ENCODE data around the gene DDX43. TPM values are rescaled to one million over a fixed set of nuclear protein-coding genes. Genes with fewer than 3 reads are reported as not detected.

DDX43 gene
- total RNA-seq, 1 experiment from 2014 or later: not detected

GRCh38 chr6:73364121-73364520 is 30.5 kb upstream of the DDX43 start:
- BruUV-seq (replicated peaks): no TSS peak
- Mint-ChIP-seq H3K36me3 (ENCODE audit: insufficient read depth, unreplicated experiment) (no peaks in the 10 kb centered on the region), H3K27ac (ENCODE audit: low read depth, unreplicated experiment) (no peak overlapping the region), H3K9me3 (ENCODE audit: unreplicated experiment) (no peaks in the 10 kb centered on the region), H3K27me3 (ENCODE audit: insufficient read depth, unreplicated experiment) (no peaks in the 10 kb centered on the region), H3K4me3 (ENCODE audit: unreplicated experiment) (no peak overlapping the region), H3K4me1 (ENCODE audit: insufficient read depth, unreplicated experiment) (no peaks in the 10 kb centered on the region)
- no peak for TF ChIP-seq CTCF (IDR thresholded peaks at IDR 0.05; ENCODE audit: unreplicated experiment)
- POLR2A ChIA-PET: no interaction called here
- intact Hi-C loops (cut with micrococcal nuclease): no loop called here
- no peak for DNase-seq (ENCODE audit: unreplicated experiment)
- CTCF ChIA-PET: no interaction called here

- BruUV-seq (replicated peaks): no TSS peak
- POLR2A ChIA-PET: no interaction called here
- DNase-seq (ENCODE audit: unreplicated experiment): no peak
- H3K27ac Mint-ChIP-seq (ENCODE audit: low read depth, unreplicated experiment): no peak overlapping the region
- CTCF ChIA-PET: interaction anchor here (0.8 kb wide), 1 partner anchor 26 kb away, joined by 3 read pairs; no protein-coding TSS in a partner anchor
- no peaks in the 10 kb centered on the region for H3K4me1 Mint-ChIP-seq (ENCODE audit: insufficient read depth, unreplicated experiment)
- H3K27me3 Mint-ChIP-seq (ENCODE audit: insufficient read depth, unreplicated experiment): no peaks in the 10 kb centered on the region
- H3K9me3 Mint-ChIP-seq (ENCODE audit: unreplicated experiment): no peaks in the 10 kb centered on the region
- no peaks in the 10 kb centered on the region for H3K36me3 Mint-ChIP-seq (ENCODE audit: insufficient read depth, unreplicated experiment)
- TF ChIP-seq CTCF (IDR thresholded peaks at IDR 0.05; ENCODE audit: unreplicated experiment): no peak
- intact Hi-C loops (cut with micrococcal nuclease): no loop called here
- no peak overlapping the region for H3K4me3 Mint-ChIP-seq (ENCODE audit: unreplicated experiment)
Measured at GRCh38 chr6:73364549-73364948, 30.1 kb upstream of the DDX43 start.

GRCh38 chr6:73367761-73368355 is 26.8 kb upstream of the DDX43 start:
- BruUV-seq (replicated peaks): no TSS peak
- H3K27ac Mint-ChIP-seq (ENCODE audit: low read depth, unreplicated experiment): no peak overlapping the region
- H3K9me3 Mint-ChIP-seq (ENCODE audit: unreplicated experiment): no peaks in the 10 kb centered on the region
- no peaks in the 10 kb centered on the region for H3K27me3 Mint-ChIP-seq (ENCODE audit: insufficient read depth, unreplicated experiment)
- CTCF ChIA-PET: interaction anchor here (0.6 kb wide), 2 partner anchors 13 to 15 kb away, joined by 3 read pairs; no protein-coding TSS in a partner anchor
- H3K4me3 Mint-ChIP-seq (ENCODE audit: unreplicated experiment): no peak overlapping the region
- POLR2A ChIA-PET: no interaction called here
- no peak for TF ChIP-seq CTCF (IDR thresholded peaks at IDR 0.05; ENCODE audit: unreplicated experiment)
- no peak for DNase-seq (ENCODE audit: unreplicated experiment)
- no peaks in the 10 kb centered on the region for H3K4me1 Mint-ChIP-seq (ENCODE audit: insufficient read depth, unreplicated experiment)
- intact Hi-C loops (cut with micrococcal nuclease): no loop called here
- no peaks in the 10 kb centered on the region for H3K36me3 Mint-ChIP-seq (ENCODE audit: insufficient read depth, unreplicated experiment)

GRCh38 chr6:73368675-73369074 is 26.0 kb upstream of the DDX43 start:
- Mint-ChIP-seq H3K4me1 (ENCODE audit: insufficient read depth, unreplicated experiment) (no peaks in the 10 kb centered on the region), H3K4me3 (ENCODE audit: unreplicated experiment) (no peak overlapping the region), H3K36me3 (ENCODE audit: insufficient read depth, unreplicated experiment) (no peaks in the 10 kb centered on the region), H3K9me3 (ENCODE audit: unreplicated experiment) (no peaks in the 10 kb centered on the region), H3K27me3 (ENCODE audit: insufficient read depth, unreplicated experiment) (no peaks in the 10 kb centered on the region), H3K27ac (ENCODE audit: low read depth, unreplicated experiment) (no peak overlapping the region)
- BruUV-seq (replicated peaks): no TSS peak
- ChIA-PET CTCF (no interaction called here), POLR2A (no interaction called here)
- intact Hi-C loops (cut with micrococcal nuclease): no loop called here
- TF ChIP-seq CTCF (IDR thresholded peaks at IDR 0.05; ENCODE audit: unreplicated experiment): no peak
- no peak for DNase-seq (ENCODE audit: unreplicated experiment)
